DMS 273 (cell line): ENCODE measurements around the gene ZNF423.
A peak's percentile ranks its signal among the peaks of the same experiment; 100 is the strongest.

Experiments used
- DNase-seq: peaks from one replicate; lab custom pipeline; 2025; ENCODE audit not compliant: unreplicated experiment; lab: John Stamatoyannopoulos, UW

ZNF423 gene

DNA sequence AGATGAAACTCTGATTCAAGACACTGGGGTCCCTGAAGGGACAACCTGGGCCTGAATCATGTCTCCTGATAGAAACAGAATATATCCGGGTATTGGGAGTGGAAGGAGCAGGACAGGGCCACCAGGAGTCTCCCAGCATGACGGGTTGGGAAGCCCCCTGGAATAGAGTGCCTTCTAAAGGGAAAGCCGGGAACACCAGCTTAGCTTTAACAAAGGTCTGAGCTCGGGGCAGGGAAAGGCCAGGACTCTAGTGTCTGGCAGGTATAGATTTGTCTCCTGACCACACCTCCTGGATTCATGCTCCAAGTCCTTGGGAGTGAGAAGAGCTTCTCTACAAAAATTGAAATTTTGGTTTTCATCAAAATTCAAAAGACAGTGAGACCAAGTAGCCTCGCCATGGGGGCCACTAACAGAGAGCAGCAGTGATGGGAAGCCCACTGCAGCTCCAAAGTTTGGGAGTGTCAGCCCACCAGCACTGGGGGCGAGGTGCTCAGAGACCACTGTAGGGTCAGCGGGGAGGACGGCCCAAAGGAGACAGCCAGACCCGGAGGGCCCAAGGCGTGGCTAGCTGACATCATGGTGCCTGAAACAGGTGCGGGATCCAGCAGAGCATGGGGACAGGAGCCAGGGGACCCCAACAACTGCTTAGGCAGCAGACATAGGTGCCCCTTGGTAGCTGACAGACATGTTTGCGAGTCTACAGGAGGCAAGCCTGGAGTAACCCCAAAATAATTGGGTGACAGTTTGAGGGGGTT, 401.3 kb downstream of the ZNF423 start:
- DNase-seq = no peak

DNA sequence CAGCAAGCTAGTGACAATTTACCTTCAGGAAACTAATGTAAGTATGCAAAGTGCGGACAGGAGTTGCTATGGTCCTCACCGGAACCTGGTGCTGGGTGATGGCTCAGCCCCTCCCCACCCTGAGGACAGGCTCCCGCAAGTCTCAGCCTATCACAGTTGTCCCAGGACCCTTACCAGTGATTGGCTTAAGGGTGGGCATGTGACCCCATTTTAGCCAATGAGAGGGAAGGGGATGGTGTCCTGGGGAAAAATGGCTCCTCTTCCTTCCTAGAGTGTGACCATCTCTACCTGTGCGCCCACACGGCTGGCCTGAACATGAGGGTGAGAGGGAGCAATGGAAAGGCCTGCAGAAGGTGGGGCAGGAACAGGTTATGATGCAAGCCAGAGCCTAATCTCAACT, 401.9 kb downstream of the ZNF423 start:
- DNase-seq = no peak

DNA sequence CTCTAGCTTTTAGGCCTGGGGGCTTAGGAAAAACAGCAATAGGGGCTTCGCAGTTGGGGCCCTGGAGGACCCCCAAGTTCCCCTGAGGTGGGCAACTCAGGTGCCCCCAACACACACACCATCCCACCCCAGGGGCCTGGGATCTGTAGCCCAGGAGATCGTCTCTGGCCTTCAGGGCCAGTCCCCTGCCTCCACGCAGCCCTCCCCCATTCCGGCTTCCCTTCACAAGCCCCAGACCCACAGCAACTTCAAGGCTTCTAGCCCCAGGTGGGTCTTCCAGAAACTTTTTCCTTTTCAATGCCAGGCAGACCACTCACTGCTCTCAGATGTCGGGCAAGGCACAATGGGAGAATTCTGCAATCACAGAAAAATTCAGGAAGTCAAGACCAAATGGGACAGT, 402.9 kb downstream of the ZNF423 start:
- DNase-seq = no peak

DNA sequence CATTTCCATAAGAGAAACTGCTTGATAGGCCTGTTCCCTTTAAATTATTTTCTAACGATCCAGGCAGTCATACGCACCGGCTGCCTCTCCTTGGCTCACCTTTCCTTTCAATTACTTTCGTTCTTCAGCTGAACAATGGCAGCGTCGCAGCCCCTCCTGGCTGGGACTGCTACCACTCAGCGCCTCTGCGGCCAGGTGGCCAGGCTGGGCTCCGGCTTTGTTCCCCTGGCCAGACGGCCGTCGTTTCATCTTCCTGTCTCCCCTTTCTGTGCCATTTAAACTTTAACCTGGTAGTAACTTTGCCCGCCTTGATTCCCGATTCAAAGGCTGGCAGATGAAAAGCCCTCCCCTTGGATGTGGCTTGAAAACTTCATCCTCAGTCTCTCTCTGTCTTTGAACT, 403.3 kb downstream of the ZNF423 start:
- no peak for DNase-seq

DNA sequence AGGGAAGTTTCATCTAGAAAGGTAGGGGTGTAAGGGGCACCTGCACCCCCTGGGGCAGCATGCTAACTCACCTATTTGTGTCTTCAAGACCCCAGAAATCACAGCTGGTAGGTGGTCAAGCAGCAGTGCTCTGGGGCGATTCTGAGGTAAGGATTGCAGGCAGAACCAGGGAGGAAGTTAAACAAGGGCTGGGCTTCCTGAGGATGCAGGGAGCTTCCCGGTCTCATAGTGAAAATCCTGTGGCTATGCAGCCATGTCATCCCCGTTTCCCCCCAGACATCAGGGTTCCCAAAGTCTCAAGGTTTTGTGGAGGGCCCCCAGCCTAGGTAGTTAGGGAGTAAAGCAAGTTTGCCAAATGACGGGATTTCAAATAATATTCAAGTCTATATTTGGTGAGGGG, 403.8 kb downstream of the ZNF423 start:
- DNase-seq = no peak

DNA sequence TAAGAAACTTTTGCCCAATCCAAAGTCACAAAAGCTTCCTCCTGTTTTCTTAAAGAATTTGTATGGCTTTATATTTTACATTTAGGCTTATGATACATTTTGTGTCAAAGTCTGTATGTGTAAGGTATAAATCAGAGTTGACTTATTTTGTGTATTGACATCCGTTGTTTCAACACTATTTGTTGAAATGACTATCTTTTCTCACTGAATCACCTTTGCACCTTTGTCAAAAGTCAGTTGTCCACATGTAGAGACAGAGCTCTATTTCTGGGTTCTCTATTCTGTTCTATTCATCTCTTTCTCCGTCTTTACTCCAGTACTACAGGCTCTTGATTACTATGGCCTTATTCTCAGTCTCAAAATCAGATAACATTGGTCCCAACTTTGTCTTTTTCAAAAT, 409.1 kb downstream of the ZNF423 start:
- DNase-seq = no peak

DNA sequence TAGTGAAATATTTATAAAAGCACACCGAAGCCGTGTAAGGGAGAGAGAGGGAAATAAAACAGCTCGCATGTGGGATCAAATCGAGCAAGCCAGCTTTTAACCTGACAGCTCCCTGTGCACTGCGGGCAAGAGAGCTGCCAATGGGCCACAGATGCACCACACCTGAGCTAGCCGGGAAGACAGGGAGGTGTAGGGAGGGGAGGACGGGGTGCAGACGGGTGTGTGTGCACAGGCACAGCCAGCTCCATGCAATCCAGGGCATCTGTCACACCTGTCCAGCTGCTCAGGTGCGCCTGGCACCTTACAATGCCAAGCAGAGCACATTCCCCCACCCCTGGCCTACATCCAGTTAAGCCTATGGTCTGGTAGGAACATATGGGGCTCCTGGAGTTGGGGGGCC, 412.3 kb downstream of the ZNF423 start:
- no peak for DNase-seq

DNA sequence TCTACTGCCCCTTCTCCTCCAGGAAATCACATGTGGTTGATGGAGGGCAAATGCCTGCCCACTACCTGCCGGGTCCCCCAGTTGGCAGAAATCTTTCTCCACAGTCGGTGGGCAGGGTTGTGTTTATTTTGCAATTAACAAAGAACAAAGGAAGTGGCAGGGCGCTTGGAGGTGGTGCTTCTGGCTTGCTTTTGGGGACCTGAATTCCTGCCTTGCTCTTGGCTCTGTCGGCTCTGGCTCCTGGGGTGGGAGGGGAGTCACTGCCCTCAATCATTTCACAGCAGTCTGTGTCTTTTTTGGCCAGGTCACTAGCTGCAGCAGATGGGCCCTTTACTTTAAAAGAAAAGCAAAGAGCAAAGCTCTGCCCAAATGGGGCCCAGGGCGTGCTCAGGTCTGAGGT, 413.1 kb downstream of the ZNF423 start:
- DNase-seq = peak; percentile 14

DNA sequence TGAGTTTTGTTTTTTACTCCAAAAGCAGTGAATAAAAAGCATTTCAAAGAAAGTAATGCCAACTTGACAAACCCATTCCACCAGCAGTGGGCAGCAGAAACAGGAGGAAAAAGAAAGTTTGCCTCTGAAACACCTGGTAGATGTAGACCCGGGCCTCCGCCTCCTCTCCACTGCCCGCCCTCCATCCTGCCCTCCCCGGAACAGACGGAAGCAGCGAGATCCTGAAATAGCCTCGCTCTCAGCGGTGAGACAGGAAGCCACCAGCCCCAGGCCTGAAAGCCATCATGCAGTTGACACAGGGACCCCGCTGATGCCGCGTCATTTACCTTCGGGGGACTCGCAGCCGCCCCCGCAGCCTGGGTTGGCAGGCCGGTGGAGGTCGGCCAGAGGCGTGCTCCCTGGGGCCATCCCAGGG, 414.5 kb downstream of the ZNF423 start:
- DNase-seq = peak; percentile 88

DNA sequence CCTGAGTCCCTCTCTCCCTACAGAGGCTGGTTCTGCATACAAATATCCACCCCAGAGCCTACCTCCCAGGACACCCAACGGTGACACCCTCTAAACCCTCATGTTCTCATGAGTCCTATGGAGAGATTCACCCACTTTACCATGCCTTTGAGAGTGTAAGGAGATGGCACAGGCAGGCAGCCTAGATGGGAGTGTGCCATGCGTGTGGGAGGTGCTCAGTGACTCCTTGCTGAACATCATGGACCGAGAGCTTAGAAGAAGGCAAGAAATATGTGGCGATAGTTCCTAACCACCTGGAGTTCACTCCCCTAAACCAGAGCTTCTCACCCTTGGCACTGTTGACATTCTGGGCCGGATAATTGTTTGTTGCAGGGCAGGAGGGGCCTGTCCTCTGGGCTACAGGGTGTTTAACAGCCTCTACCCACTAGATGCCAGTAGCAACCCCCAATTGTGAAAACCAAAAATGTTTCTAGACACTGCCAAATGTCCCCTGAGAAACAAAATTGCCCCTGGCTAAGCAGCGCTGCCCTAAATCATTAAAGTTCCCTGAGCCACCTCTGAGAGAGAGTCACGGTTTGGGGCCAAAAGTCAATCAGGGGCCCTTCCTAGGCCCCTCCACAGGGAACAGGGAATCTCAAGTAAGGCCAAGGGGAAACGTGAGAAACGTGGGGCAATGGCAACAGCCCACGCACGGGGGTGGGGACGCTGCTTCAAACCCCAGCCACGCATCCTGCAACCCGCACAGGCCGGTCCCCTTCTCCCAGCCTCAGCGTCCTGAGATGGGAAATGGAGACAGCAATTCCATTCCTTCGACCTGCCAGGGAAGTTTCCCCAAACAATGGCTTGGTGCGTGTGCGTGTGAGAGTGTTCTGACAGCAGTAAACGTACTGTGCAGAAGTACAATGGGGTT, 415.5 kb downstream of the ZNF423 start:
- peak; percentile 80 for DNase-seq

DNA sequence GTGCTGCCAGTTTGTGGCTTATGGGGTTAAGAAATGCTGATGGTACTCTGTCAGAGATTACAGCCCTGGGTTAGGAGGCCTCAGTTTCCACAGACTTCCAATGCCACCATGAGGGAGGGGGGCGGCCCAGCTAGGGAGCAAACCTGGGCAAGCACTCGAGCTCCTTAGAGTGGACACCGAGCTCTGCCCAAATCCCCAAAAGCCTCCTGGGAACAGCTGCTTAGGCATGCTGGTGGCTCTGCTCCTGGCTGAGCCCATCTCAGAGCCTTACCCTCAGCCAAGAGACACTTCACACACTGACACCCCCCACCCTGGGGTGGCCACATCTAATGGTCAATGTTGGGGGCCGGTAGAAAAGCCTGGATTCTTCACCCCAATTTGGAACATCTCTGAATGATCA, 416.2 kb downstream of the ZNF423 start:
- DNase-seq = no peak

DNA sequence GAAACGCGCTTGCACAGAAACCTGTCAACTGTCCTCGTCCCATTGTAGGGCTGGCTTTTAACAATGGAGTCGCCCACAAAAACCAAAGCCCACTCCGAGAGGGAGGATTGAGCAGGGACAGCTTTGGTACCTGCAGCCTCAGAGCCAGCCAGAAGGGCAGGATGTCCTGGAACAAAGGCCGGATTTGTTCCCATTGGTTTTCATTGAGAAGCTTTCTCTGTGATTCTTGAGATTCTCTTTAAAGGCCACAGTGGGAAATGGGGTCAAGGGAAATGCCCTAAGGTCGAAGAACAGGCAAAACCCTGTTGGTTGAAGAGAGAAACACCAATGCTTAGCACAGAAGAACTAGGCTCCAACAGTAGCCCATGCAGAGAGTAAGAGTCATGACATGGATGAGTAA, 416.9 kb downstream of the ZNF423 start:
- DNase-seq = no peak
